Nephron (organoid): Measurements from ENCODE around the gene CDKAL1.

ENCODE experiments used
- H3K27ac Mint-ChIP-seq, 3 experiments: 2 replicates each; pipeline ENCODE4 v1.8.0; 2020; ENCODE audit warnings: mixed read lengths in 3 of 3, mild to moderate bottlenecking in 2 of 3, moderate library complexity in 1 of 3
- H3K27me3 Mint-ChIP-seq: 2 replicates; pipeline ENCODE4 v1.8.0; 2021; ENCODE audit warnings: low read depth, mild to moderate bottlenecking, moderate library complexity, mixed read lengths
- H3K36me3 Mint-ChIP-seq: 2 replicates; pipeline ENCODE4 v1.8.0; 2020; ENCODE audit warnings: low read depth, mixed read lengths
- H3K4me1 Mint-ChIP-seq: 2 replicates; pipeline ENCODE4 v1.8.0; 2020; ENCODE audit warnings: mixed read lengths
- H3K4me3 Mint-ChIP-seq, 3 experiments: 2 replicates each; pipeline ENCODE4 v1.8.0; 2020; ENCODE audit warnings: mild to moderate bottlenecking in 3 of 3, mixed read lengths in 3 of 3, moderate library complexity in 2 of 3
- H3K9me3 Mint-ChIP-seq: 2 replicates; pipeline ENCODE4 v1.8.0; 2020; ENCODE audit warnings: mixed read lengths
- CTCF ChIP-seq, 3 experiments: fragments of 200-600 bp; sonication (generic); IDR thresholded peaks; one replicate each; pipeline ENCODE4 v1.5.0; 2021; ENCODE audit warnings: antibody characterized with exemption in 3 of 3; ENCODE audit not compliant: unreplicated experiment in 3 of 3

Gene CDKAL1

GRCh38 chr6:20811109-20811761, 277.0 kb downstream of the CDKAL1 start:
- H3K27me3 Mint-ChIP-seq: no peaks in the 10 kb centered on the region

GRCh38 chr6:20812776-20813175, 278.5 kb downstream of the CDKAL1 start:
- Mint-ChIP-seq H3K4me3 (no peak overlapping the region), H3K9me3 (peaks cover 14% of the 10 kb centered on the region), H3K4me1 (peaks cover 25% of the 10 kb centered on the region), H3K36me3 (peaks cover 19% of the 10 kb centered on the region), H3K27ac (no peak overlapping the region), H3K27me3 (no peaks in the 10 kb centered on the region)
- no peak for TF ChIP-seq CTCF (IDR thresholded peaks at IDR 0.05; ENCODE audit: unreplicated experiment in 3 of 3)

More at GRCh38 chr6:20811109-20811761, 277.0 kb downstream of the CDKAL1 start:
- H3K4me1 Mint-ChIP-seq: peaks cover 25% of the 10 kb centered on the region
- H3K36me3 Mint-ChIP-seq: peaks cover 27% of the 10 kb centered on the region
- no peak overlapping the region for H3K4me3 Mint-ChIP-seq
- peaks cover 18% of the 10 kb centered on the region for H3K9me3 Mint-ChIP-seq
- TF ChIP-seq CTCF (IDR thresholded peaks at IDR 0.05; ENCODE audit: unreplicated experiment in 3 of 3): no peak
- peak overlapping the region; percentile 51 to 76 (median 51) for H3K27ac Mint-ChIP-seq

GRCh38 chr6:20814494-20814893, 280.2 kb downstream of the CDKAL1 start:
- H3K36me3 Mint-ChIP-seq: peaks cover 19% of the 10 kb centered on the region
- no peak for TF ChIP-seq CTCF (IDR thresholded peaks at IDR 0.05; ENCODE audit: unreplicated experiment in 3 of 3)
- peaks cover 10% of the 10 kb centered on the region for H3K9me3 Mint-ChIP-seq
- H3K4me1 Mint-ChIP-seq: peaks cover 13% of the 10 kb centered on the region
- H3K27ac Mint-ChIP-seq: no peak overlapping the region
- no peak overlapping the region for H3K4me3 Mint-ChIP-seq
- no peaks in the 10 kb centered on the region for H3K27me3 Mint-ChIP-seq

GRCh38 chr6:20816126-20816525, 281.9 kb downstream of the CDKAL1 start:
- H3K9me3 Mint-ChIP-seq: peaks cover 10% of the 10 kb centered on the region
- H3K4me3 Mint-ChIP-seq: no peak overlapping the region
- H3K4me1 Mint-ChIP-seq: peaks cover 5% of the 10 kb centered on the region
- no peak for TF ChIP-seq CTCF (IDR thresholded peaks at IDR 0.05; ENCODE audit: unreplicated experiment in 3 of 3)
- H3K36me3 Mint-ChIP-seq: peaks cover 25% of the 10 kb centered on the region
- no peaks in the 10 kb centered on the region for H3K27me3 Mint-ChIP-seq
- no peak overlapping the region for H3K27ac Mint-ChIP-seq

- H3K9me3 Mint-ChIP-seq: peaks cover 10% of the 10 kb centered on the region
Measured at GRCh38 chr6:20817806-20818320, 283.6 kb downstream of the CDKAL1 start.

More at GRCh38 chr6:20817806-20818320, 283.6 kb downstream of the CDKAL1 start:
- Mint-ChIP-seq H3K4me3 (no peak overlapping the region), H3K4me1 (no peaks in the 10 kb centered on the region), H3K36me3 (peaks cover 27% of the 10 kb centered on the region), H3K27me3 (no peaks in the 10 kb centered on the region), H3K27ac (peak overlapping the region in 1 of 3 experiments; percentile 32)
- no peak for TF ChIP-seq CTCF (IDR thresholded peaks at IDR 0.05; ENCODE audit: unreplicated experiment in 3 of 3)
